Hematopoietic multipotent progenitor cell treated with erythropoietin and hydrocortisone succinate and interleukin-3 and kit ligand, for 17 days (in vitro differentiated cells): ENCODE measurements around the gene SHF.
"Not testable (repeated sequence)": the region's sequence is repeated elsewhere in the genome, so short reads cannot be mapped to it uniquely, and the experiment has no call there.

Source experiments
- DNase-seq: peaks from one replicate; pipeline ENCODE4 v3.0.0-alpha.2; 2015; ENCODE audit warnings: low spot score

SHF gene

GRCh38 chr15:45143946-45144345, 43.8 kb downstream of the SHF start:
- DNase-seq: no peak

DNA sequence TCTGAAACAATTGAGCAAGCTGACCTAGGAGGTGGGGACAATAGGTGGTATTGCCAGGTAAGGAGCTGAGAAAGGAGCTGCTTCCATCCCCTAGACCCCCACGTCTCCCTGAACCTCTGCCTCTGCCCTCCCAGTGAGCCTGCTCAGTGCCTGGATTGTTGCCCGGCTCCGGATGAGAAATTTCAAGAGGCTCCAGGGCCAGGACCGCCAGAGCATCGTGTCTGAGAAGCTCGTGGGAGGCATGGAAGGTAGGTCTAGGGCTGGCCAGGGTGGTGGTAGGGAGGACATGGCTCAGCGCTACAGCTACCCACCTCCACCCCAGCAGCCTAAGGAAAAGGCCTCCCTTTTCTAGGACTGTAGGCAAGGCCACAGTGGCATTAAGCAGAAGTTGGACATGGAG, 44.7 kb downstream of the SHF start:
- DNase-seq: no peak

DNA sequence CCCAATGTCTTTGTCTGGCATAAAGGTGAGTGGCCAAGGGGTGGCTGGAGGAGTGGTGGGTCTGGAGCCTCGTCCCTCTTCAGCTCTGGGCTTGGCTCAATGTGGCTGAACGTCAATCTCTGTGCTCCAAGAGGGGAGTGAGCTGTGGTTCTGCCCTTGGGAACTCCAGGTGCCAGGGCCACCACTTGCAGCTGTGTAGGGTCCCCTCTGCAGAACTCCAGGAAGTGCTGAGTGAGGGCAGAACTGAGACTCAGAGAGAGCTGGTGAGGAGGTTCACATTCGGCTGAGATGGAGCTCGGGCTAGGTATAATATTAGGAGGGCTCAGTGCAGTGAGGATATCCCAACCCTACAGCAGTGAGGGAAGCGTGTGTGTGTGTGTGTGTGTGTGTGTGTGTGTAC, 46.4 kb downstream of the SHF start:
- DNase-seq: no peak

- DNase-seq: no peak
Observed at GRCh38 chr15:45140557-45141250, 47.1 kb downstream of the SHF start.

GRCh38 chr15:45139770-45140169, 48.0 kb downstream of the SHF start:
- no peak for DNase-seq

DNA sequence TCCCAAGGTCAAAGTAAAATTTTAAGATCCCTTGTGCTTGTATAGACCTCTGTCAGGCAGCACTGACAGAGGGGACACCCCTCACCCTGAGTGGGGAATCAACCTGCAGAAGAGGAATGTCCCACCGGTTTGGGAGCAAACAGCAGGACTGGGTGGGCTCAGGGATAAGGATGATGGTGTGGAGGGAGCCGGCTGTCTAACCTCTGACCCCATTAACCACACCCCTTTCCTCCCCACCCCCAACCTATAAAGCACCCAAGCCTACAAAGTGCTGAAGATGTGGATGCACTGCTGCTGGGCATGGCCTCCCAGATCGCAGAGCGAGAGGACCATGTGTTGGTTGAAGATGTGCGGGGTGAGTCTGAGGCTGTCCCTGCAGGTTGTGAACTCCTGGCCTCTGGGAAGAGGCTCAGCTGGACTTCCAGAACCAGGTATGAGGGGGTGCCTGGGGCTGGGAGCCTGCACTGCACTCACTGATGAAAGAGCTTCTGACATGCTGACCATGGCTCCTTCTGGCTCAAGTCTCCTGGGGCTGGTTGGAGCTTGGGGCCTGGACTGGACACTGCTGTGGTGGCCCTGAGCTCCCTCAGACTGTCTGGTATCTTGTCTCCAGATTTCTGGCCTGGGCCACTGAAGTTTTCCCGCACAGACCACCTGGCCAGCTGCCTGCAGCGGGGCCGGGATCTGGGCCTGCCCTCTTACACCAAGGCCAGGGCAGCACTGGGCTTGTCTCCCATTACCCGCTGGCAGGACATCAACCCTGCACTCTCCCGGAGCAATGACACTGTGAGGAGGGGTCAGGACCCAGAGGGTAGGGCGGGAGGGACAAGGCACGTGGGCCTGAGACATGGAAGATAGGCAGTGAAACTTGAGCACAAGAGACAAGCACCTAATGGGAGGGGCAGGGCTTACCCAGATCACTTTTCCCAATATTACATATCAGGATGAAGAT, 48.7 kb downstream of the SHF start:
- no peak for DNase-seq

DNA sequence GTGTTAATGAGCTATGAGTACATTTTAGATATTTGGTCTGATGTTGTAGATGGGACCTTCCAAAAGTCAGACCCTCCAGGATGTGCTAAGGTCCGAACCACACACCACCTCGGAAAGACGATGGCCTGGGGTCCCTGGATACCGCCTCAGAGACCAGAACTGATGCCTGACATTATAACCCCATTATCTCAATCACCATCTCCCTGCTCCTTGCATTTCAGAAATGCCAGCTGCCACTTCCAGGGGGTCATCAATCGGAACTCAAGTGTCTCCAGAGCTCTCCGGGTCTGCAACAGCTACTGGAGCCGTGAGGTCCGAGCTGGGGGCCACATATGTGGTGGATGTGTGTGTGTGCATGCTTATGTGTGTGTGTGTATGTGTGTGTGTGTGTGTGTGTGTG, 50.1 kb downstream of the SHF start:
- no peak for DNase-seq

GRCh38 chr15:45136378-45136764, 51.4 kb downstream of the SHF start:
- DNase-seq: no peak

DNA sequence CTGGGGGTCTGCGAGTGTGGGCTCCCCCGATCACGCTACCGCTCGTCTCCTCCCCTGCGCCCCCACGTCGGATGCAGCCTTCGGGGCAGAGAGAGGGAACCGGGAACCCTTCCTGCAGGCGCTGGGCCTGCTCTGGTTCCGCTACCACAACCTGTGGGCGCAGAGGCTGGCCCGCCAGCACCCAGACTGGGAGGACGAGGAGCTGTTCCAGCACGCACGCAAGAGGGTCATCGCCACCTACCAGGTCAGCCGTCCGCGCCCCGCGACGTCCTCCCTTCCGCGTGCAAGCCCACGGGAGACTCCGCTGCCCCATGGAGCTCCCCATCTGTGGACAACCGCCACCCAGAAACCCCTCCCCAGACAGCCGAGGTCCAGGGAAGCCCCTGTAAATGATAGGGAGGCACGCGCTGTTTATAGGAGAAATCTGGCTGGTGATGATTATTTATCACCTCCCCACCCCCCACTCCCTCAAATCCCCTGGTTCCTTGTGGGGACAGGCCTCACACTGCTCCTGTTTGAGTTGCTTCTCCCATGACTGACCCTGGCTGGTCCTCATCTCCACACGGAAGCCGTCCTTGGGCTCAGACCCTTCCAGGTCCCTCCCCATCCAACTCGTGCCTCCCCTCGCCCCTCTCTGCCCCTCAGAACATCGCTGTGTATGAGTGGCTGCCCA, 51.9 kb downstream of the SHF start:
- not testable (repeated sequence) for DNase-seq

- DNase-seq: no peak
Observed at GRCh38 chr15:45134682-45135604, 52.8 kb downstream of the SHF start.

GRCh38 chr15:45134046-45134445, 53.7 kb downstream of the SHF start:
- no peak for DNase-seq

GRCh38 chr15:45133561-45133920, 54.2 kb downstream of the SHF start:
- DNase-seq: no peak

GRCh38 chr15:45132844-45133560, 54.8 kb downstream of the SHF start:
- no peak for DNase-seq

DNA sequence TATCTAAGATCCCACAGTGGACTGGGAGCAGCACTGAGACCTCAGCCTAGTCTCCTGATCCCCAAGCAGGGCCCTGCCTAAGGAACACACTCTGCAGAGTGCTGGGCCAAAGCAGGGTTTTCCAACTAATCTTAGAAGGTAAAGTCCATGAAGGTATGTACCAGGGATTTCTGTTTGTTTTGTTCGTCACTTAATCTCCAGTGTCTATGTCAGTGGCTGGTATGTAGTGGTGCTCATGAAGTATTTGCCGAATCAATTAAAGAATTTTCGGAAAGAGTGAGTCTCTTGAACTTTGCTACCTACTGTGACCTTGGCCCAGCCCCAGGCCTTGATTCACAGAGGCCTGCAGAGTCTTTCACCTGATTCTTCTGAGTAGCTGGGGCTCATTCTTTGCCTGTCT, 56.3 kb downstream of the SHF start:
- no peak for DNase-seq

DNA sequence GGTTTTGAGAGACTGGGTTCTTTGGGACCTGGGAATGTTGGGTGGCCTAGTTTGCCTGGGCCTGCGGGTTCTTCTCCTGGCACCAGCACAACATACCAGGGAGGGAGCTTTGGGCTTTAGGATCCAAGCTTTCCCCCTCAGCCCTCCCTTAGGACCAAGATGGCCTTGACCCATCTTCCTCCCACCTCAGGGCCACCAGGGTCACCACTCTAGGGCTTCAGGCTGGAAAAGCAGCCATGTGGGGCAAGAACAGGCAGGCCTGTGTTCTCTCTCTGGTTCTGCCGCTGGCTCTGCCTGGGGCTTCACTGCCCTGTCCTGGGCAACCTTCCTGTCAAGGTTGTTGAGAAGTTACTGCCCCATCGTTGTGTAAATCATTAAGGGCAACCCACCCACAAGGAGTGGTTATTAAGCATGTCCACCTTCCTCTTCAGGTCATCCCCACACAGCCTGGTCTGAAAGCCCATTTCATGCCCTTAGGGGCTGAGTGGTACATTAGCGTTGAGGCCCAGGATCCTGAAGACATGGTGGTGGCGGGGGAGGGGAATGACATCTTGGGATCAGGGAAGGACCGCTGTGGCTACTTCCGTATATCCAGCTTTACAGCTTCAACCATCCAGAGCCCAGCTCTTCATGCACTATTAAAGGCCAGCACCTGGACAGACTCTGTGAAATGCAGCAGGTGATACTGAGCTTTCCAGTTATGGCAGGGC, 57.3 kb downstream of the SHF start:
- no peak for DNase-seq

GRCh38 chr15:45129651-45130129, 58.1 kb downstream of the SHF start, which contains the start of the genes DUOX1 and DUOXA1:
DUOX1 (plus strand) TSS chr15:45129994; CDS start chr15:45131967, 1,973 bp downstream.
DUOXA1 (minus strand) TSS chr15:45129879; CDS start chr15:45123014, 6,865 bp downstream.
- no peak for DNase-seq

- no peak for DNase-seq
Observed at GRCh38 chr15:45128971-45129639, 58.7 kb downstream of the SHF start.

DNA sequence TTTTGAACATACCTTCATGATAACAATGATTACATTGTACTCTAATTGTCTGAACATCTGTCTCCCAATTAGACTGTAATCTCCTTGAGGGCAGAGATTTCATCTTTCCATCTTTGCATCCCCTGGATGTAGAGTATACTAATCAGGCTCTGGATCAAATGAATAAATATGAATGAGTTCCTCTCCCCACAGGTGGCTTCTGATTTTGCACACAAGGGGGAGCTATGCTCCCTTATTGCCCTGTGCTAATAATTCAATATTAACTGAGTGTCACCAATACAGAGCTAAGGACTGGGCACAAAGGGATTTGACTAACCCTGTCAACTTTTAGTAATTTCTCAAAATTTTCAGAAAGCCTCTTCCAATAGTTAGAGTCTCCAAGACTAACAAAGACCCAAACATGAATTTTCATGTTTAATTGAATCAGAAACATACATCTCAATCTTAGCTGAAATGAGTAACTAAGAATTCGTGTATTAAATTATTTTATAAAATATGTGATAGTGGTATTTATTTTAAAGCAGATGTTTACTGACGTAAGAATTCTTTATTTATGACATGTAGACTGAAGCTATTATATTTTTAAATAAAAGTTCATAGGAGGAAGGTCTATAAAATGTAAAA, 61.1 kb downstream of the SHF start:
- DNase-seq: peak; percentile 35

DNA sequence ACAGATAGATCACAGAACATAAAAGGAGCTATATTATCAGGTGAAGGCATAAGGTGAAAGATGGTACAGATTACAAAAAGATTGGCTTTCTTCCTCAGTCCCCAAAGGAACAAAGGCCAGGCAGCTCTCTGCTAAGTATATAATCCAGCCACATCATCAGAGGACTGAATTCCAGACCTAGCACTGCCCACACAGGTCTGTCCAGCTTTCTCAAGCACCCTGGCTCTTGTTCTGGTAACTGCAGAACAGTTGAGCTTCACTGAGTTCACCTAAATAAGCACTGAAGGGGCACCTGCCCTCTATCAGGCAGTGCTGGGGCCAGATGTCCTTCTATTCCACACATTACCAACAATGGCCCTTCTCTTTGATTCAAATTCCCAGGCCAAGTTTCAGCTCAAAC, 64.4 kb downstream of the SHF start:
- DNase-seq: no peak
